Astrocyte (in vitro differentiated cells and primary cell): ENCODE measurements around the gene FUNDC2. TPM values are rescaled to one million over a fixed set of nuclear protein-coding genes. Genes with fewer than 3 reads are reported as not detected.

ENCODE experiments used
- DNase-seq: peaks from one replicate; pipeline ENCODE4 v3.0.0-alpha.2; 2010; ENCODE audit warnings: low read depth
- FAIRE-seq: peaks from 2 replicates; lab custom pipeline; 2011; peaks lifted over from hg19 to GRCh38; lab: Jason Lieb, UNC
- H2AFZ ChIP-seq: 2 replicates; pipeline ENCODE4 v1.6.0; 2012; ENCODE audit warnings: low read depth, low read length, inconsistent platforms
- H3K27ac ChIP-seq: 2 replicates; pipeline ENCODE4 v1.5.1; 2011; ENCODE audit warnings: low read depth, low read length, inconsistent platforms
- H3K27me3 ChIP-seq: 2 replicates; pipeline ENCODE4 v1.6.0; 2011; ENCODE audit warnings: low read length, inconsistent platforms; ENCODE audit not compliant: insufficient read depth
- H3K36me3 ChIP-seq: 2 replicates; pipeline ENCODE4 v1.5.1; 2011; ENCODE audit warnings: low read length, inconsistent platforms; ENCODE audit not compliant: insufficient read depth
- H3K4me1 ChIP-seq: 2 replicates; pipeline ENCODE4 v1.5.1; 2011; ENCODE audit warnings: low read length, inconsistent platforms; ENCODE audit not compliant: insufficient read depth
- H3K4me2 ChIP-seq: 2 replicates; pipeline ENCODE4 v1.6.0; 2012; ENCODE audit warnings: low read length, inconsistent platforms
- H3K4me3 ChIP-seq: 2 replicates; pipeline ENCODE4 v1.5.1; 2011; ENCODE audit warnings: low read depth, mild to moderate bottlenecking, low read length, inconsistent platforms; ENCODE audit not compliant: insufficient read depth
- H3K79me2 ChIP-seq: 2 replicates; pipeline ENCODE4 v1.6.0; 2012; ENCODE audit warnings: mild to moderate bottlenecking, low read length, inconsistent platforms; ENCODE audit not compliant: insufficient read depth
- H3K9ac ChIP-seq: 2 replicates; pipeline ENCODE4 v1.6.0; 2012; ENCODE audit warnings: mild to moderate bottlenecking, low read length, inconsistent platforms
- H3K9me3 ChIP-seq: 2 replicates; pipeline ENCODE4 v1.5.1; 2012; ENCODE audit warnings: low read depth, mild to moderate bottlenecking, low read length, inconsistent platforms; ENCODE audit not compliant: insufficient read depth
- H4K20me1 ChIP-seq: 2 replicates; pipeline ENCODE4 v1.6.0; 2012; ENCODE audit warnings: low read length, inconsistent platforms; ENCODE audit not compliant: insufficient read depth
- H3K27ac Mint-ChIP-seq: one replicate; pipeline ENCODE4 v1.8.0; 2021; ENCODE audit warnings: mild to moderate bottlenecking, mixed read lengths; ENCODE audit not compliant: unreplicated experiment
- H3K27me3 Mint-ChIP-seq: one replicate; pipeline ENCODE4 v1.8.0; 2021; ENCODE audit warnings: low read depth, mixed read lengths; ENCODE audit not compliant: unreplicated experiment
- H3K36me3 Mint-ChIP-seq: one replicate; pipeline ENCODE4 v1.8.0; 2021; ENCODE audit warnings: low read depth, mixed read lengths; ENCODE audit not compliant: unreplicated experiment
- H3K4me1 Mint-ChIP-seq: one replicate; pipeline ENCODE4 v1.8.0; 2021; ENCODE audit warnings: low read depth, mixed read lengths; ENCODE audit not compliant: unreplicated experiment
- H3K4me3 Mint-ChIP-seq: one replicate; pipeline ENCODE4 v1.8.0; 2021; ENCODE audit warnings: mild to moderate bottlenecking, moderate library complexity, mixed read lengths; ENCODE audit not compliant: unreplicated experiment
- H3K9me3 Mint-ChIP-seq: one replicate; pipeline ENCODE4 v1.8.0; 2021; ENCODE audit warnings: mild to moderate bottlenecking, mixed read lengths; ENCODE audit not compliant: unreplicated experiment
- CTCF ChIP-seq: IDR thresholded peaks from 2 replicates; pipeline ENCODE4 v1.5.1; 2011; ENCODE audit warnings: low read depth, mild to moderate bottlenecking, inconsistent platforms, low read length, moderate library complexity; ENCODE audit not compliant: insufficient read depth
- EZH2 ChIP-seq: IDR thresholded peaks from 2 replicates; pipeline ENCODE4 v1.6.1; 2012; ENCODE audit warnings: mild to moderate bottlenecking, low read length, inconsistent platforms; ENCODE audit not compliant: insufficient read depth
- total RNA-seq: library from RNA; stranded (reverse); gene quantifications from 2 replicates; pipeline ENCODE4 v1.2.1, GENCODE V29; 2021

FUNDC2 gene
- total RNA-seq, 1 donor from 2014 or later = 49.5 TPM

GRCh38 chrX:155023907-155024833 is 2.5 kb upstream of the FUNDC2 start:
- H3K4me2 ChIP-seq = no peak overlapping the region
- no peak overlapping the region for H3K4me3 ChIP-seq
- H3K27me3 ChIP-seq = no peaks in the 10 kb centered on the region
- H3K27me3 Mint-ChIP-seq = no peaks in the 10 kb centered on the region
- H3K9me3 Mint-ChIP-seq = no peaks in the 10 kb centered on the region
- peaks cover 12% of the 10 kb centered on the region for H3K79me2 ChIP-seq
- no peak overlapping the region for H2AFZ ChIP-seq
- TF ChIP-seq EZH2 (no peak), CTCF (no peak)
- H3K36me3 Mint-ChIP-seq = no peaks in the 10 kb centered on the region
- H3K9ac ChIP-seq = no peak overlapping the region
- H3K4me3 Mint-ChIP-seq = peak overlapping the region; percentile 58
- H3K4me1 Mint-ChIP-seq = peaks cover 5% of the 10 kb centered on the region
- DNase-seq (no peak), FAIRE-seq (no peak)
- no peaks in the 10 kb centered on the region for H4K20me1 ChIP-seq
- H3K36me3 ChIP-seq = no peaks in the 10 kb centered on the region
- H3K27ac Mint-ChIP-seq = no peak overlapping the region
- peaks cover 3% of the 10 kb centered on the region for H3K4me1 ChIP-seq
- no peak overlapping the region for H3K27ac ChIP-seq
- no peaks in the 10 kb centered on the region for H3K9me3 ChIP-seq

GRCh38 chrX:155026420-155026726 is 271 bp upstream of the FUNDC2 start:
- peak overlapping the region; percentile 54 for H3K4me3 ChIP-seq
- H3K9me3 ChIP-seq = no peaks in the 10 kb centered on the region
- peaks cover 3% of the 10 kb centered on the region for H3K4me1 ChIP-seq
- peak overlapping the region; percentile 91 for H3K27ac Mint-ChIP-seq
- FAIRE-seq (peak; percentile 69), DNase-seq (no peak)
- H3K27me3 ChIP-seq = no peaks in the 10 kb centered on the region
- H3K9me3 Mint-ChIP-seq = no peaks in the 10 kb centered on the region
- TF ChIP-seq EZH2 = no peak
- no peak for TF ChIP-seq CTCF
- peak overlapping the region; percentile 97 for H3K27ac ChIP-seq
- H3K4me2 ChIP-seq = peak overlapping the region; percentile 91
- no peaks in the 10 kb centered on the region for H3K27me3 Mint-ChIP-seq
- peak overlapping the region; percentile 84 for H3K4me3 Mint-ChIP-seq
- H3K36me3 ChIP-seq = no peaks in the 10 kb centered on the region
- no peak overlapping the region for H2AFZ ChIP-seq
- peaks cover 5% of the 10 kb centered on the region for H3K4me1 Mint-ChIP-seq
- H4K20me1 ChIP-seq = no peaks in the 10 kb centered on the region
- H3K36me3 Mint-ChIP-seq = no peaks in the 10 kb centered on the region
- H3K79me2 ChIP-seq = peaks cover 13% of the 10 kb centered on the region
- H3K9ac ChIP-seq = peak overlapping the region; percentile 99
